DMS114 treated with DMSO at 0.1 percent for 48 hours (cell line): Measurements from ENCODE around the gene SKIDA1.

Experiments
- DNase-seq: peaks from one replicate; lab custom pipeline; 2025; ENCODE audit not compliant: unreplicated experiment; lab: John Stamatoyannopoulos, UW

The SKIDA1 gene

GRCh38 chr10:21517134-21518031 lies 8.1 kb downstream of the SKIDA1 start:
- DNase-seq = no peak

GRCh38 chr10:21516242-21517131 lies 9.0 kb downstream of the SKIDA1 start:
- no peak for DNase-seq

DNA sequence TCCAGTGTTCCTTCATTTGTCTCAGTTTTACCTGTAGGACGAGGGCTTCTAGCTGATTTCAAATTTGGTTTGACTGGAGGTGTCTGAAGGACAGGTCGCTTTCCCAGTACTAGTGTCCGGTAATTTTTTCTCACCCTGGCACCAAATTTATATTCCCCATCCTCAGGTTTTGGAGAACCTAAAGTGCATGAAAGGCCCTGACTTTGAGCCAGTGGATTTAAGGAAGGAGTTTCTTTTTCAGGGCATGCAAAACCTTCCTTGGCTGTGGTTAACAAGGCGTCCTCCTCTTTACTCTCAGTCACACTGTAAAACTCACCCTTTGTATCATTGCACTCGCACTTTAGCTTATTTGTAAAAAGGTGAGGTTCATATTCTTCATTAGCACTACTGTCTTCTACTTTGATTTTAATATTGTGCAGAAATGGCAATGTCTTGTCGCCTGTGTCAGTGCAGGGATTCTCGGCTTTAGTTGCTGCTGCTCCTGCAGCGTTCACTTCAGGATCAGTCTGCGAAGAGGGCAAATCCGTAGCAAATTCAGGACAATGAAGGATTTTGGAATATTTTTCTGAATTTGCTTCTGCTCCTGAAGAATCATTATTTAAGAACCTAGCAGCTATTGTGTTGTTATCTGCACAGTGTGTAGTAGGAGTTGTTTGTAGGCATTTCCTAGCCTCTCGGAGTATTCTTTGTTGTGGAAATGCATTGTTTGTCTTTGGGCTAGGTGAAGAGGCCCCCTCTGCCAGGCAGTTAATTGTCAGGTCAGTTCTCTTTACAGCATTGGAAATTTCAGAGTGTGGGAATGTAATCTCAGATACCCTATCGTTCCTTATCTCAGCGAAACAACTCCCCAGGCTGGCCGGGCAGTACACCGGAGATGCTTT lies 9.9 kb downstream of the SKIDA1 start:
- no peak for DNase-seq

GRCh38 chr10:21514818-21515351 lies 10.6 kb downstream of the SKIDA1 start:
- no peak for DNase-seq

GRCh38 chr10:21514129-21514817 lies 11.2 kb downstream of the SKIDA1 start:
- no peak for DNase-seq

DNA sequence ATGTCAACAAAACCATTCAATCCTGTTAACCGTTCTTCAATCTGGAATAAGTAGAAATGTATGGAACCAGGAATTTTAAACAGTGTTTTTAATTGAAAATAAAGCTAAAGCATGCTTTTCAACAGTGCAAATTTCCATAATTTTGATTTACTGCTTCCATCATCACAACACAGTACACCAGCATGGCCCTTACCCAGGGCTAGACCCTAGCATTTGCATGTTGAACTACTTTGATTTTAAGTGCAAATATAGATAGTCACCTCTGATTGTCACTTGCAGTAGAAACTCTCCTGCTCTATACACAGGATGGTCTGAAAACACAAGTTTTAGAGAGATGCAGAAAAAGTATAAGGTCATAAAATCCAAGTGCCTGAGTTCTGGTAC lies 12.1 kb downstream of the SKIDA1 start:
- DNase-seq = no peak

GRCh38 chr10:21512573-21513404 lies 12.7 kb downstream of the SKIDA1 start:
- DNase-seq = no peak

GRCh38 chr10:21511946-21512572 lies 13.4 kb downstream of the SKIDA1 start:
- no peak for DNase-seq

DNA sequence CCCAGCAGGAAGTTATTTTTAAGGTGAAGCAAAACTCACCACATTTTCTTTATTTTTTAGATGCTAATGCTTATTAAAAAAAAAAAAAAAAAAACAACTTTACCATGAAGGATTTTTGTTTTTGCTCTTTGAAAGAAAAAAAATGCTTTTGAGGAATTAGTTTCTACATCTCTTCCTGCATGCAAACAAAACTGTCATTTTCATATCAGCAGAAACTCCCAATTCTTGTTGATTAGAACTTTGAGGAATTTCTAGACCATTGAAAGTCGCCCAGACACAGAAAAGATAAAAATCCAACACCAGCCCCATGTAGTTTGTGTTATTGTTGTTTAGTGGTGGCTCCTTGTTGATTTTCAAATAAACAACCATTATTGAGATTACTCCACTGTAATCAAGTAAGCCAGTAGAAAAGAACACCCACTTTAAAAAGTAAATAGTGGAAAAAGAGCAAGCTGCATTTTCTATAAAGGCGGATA lies 14.3 kb downstream of the SKIDA1 start:
- no peak for DNase-seq

- no peak for DNase-seq
These were observed 15.0 kb downstream of the SKIDA1 start for GRCh38 chr10:21510241-21511094.

DNA sequence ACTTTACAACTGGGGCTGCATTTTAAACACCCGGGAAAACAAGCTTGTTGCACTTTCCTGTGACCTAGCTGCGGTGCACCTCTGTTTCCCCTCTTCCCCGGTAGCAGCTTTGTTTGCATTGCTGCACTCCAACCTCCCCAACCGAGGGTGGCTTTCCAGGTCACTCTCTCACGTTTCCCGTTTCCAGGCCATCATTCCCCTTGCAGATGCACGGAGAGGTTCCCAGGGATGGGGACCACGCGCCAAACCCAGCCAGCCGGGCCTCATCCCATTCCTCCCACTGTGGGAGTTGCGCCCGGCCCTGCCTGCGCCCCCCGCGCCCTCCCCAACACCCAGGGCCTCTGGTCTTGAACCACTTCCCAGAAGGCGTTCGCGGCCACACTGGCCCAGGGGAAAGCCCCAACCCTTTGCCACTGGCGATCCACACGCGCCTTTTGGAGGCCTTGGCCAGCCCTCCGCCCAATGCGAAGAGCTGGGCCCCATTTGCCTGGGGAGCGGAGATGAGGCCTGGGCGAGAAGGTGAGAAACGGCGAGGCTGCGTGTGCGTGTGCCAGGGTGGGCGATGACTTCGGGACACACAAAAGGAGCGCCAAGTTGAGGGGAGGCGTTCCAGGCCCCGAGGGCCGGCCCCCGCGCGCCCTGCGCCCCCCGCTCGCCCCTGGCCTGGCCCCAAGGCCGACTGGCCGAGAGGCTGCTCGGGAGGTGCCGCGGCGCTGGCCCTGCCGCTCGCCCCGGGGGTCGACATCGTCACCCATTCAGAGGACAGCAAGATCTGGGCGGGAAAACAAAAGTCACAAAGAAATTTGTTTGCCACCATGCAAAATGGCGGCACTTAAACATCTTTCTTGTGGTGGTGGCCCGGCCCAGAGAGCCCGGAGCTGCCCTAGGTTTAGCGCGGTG lies 15.9 kb downstream of the SKIDA1 start:
- no peak for DNase-seq

DNA sequence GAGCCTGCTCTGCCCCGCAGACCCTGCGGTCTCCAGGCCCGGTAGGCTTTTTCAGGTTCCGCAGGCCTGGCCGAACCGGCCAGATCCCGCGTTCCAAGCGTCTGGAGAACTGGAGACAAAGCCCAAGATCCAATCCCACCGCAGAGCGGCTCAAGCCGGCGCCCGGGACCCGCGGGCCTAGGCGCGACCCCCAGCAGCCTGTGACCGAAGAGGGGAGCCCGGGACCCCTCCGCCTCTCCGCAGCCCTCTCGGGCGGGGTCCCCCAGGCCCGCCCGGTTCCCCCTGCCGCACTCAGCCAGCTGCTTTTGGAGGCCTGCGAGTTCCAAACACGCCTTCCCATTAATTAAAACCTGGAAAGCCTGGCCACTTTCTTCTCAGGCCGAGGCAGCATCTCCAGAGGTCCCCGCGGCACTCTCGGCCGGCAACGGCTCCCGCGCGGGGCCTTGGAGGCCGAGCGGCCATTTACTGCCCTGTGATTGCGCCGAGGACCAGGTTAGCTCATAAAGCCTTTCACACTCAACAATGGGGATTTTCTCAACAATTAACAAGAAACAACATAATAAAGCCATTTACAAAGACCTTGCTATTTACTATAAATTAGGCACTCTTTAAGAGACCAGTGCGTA lies 16.7 kb downstream of the SKIDA1 start:
- DNase-seq = no peak

- no peak for DNase-seq
These were observed 18.3 kb downstream of the SKIDA1 start for GRCh38 chr10:21507150-21507549.

DNA sequence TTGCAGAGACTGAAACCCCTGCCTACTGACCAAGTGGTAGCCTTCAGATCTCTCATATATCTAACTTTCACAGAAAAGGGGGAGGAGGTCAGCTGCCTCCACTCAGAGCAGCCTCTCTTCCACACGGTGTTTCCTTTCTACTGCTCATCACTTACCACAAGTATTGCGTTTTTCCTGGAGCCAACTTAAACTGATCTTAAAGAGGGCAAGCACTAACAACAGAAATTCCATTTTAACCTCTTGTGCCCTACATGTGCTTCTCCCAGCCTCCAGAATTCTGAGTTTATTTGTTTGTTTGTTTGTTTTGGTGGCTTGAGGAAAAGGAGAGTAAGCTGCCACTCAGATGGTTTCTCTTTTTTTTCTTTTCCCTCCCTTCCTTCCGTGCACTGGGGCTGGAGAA lies 19.1 kb downstream of the SKIDA1 start:
- no peak for DNase-seq

DNA sequence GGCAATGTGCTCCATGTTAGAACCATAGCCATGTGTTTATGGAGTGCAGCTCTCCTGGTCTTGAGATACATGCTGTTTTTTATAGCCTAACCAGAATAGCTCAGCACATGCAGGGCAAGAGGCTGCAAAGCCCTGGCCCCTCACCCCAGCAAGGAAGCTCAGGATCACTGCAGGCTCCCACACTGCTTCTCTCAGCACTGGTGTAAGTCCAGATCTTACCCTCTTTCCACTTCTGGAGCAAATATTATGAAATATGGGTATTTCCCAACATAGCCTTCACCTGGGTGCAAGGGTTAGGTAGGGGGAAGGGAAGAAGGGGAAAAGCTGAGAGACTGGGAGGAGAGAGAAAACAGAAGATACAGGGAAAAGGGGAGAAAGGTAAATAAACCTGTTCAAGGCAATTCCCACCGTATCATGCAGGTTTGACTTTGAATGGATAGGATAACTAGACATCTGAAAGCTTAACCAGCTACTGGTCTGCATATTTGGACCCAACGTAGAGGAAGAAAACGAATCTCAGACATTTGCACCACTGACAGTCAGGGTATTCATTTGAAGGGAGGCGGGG lies 19.7 kb downstream of the SKIDA1 start:
- DNase-seq = no peak

DNA sequence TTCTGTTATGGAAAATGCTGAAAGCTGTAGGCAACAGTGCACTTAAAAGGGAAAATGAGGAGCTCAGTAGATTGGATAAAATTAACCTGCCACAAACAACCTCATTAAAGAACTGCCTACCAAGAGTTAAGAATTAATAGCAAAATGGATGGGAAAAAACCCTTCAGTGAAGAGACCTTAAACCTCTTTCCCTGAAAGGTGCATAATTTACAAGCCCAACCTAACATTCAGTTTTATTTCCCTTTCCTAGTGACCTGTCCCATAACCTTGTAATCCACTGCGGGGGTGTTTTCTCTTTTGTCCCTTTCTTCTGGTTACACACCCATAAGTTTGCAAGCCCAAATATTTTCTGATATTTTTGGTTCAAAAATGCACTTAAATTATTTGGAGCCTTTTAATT lies 21.9 kb downstream of the SKIDA1 start:
- DNase-seq = no peak
